Hepatocyte (in vitro differentiated cells): Measurements from ENCODE around the gene TRIM29. TPM values are rescaled to one million over a fixed set of nuclear protein-coding genes. Genes with fewer than 3 reads are reported as not detected.

ENCODE experiments used
- DNase-seq: peaks from one replicate; pipeline ENCODE4 v3.0.0-alpha.2; 2016; ENCODE audit warnings: low spot score
- H2AFZ ChIP-seq: fragments of 200-600 bp; sonication (generic); 2 replicates; pipeline ENCODE4 v1.6.0; 2016; ENCODE audit warnings: antibody characterized with exemption, mild to moderate bottlenecking
- H3K27ac ChIP-seq: fragments of 200-600 bp; sonication (generic); 2 replicates; pipeline ENCODE4 v1.5.1; 2016; ENCODE audit warnings: mild to moderate bottlenecking
- H3K27me3 ChIP-seq: fragments of 200-600 bp; sonication (generic); 2 replicates; pipeline ENCODE4 v1.6.1; 2016
- H3K36me3 ChIP-seq: fragments of 200-600 bp; sonication (generic); replicated peaks from 2 replicates; pipeline ENCODE4 v1.5.1; 2016; ENCODE audit warnings: low read depth; ENCODE audit not compliant: insufficient read depth
- H3K4me1 ChIP-seq: fragments of 200-600 bp; sonication (generic); 2 replicates; pipeline ENCODE4 v1.5.1; 2016; ENCODE audit warnings: mild to moderate bottlenecking, moderate library complexity; ENCODE audit not compliant: insufficient read depth
- H3K4me2 ChIP-seq: fragments of 200-600 bp; sonication (generic); 2 replicates; pipeline ENCODE4 v1.6.0; 2016
- H3K4me3 ChIP-seq: fragments of 200-600 bp; sonication (generic); 2 replicates; pipeline ENCODE4 v1.5.1; 2016; ENCODE audit warnings: mild to moderate bottlenecking
- H3K79me2 ChIP-seq: fragments of 200-600 bp; sonication (generic); 2 replicates; pipeline ENCODE4 v1.6.0; 2017; ENCODE audit warnings: mild to moderate bottlenecking
- H3K9me2 ChIP-seq: fragments of 200-600 bp; sonication (generic); replicated peaks from 2 replicates; pipeline ENCODE4 v1.6.0; 2017; ENCODE audit warnings: mild to moderate bottlenecking; ENCODE audit not compliant: insufficient read depth
- H3K9me3 ChIP-seq: fragments of 200-600 bp; sonication (generic); 2 replicates; pipeline ENCODE4 v1.5.1; 2016; ENCODE audit warnings: low read depth, mild to moderate bottlenecking
- H4K20me1 ChIP-seq: fragments of 200-600 bp; sonication (generic); 2 replicates; pipeline ENCODE4 v1.6.0; 2016; ENCODE audit warnings: mild to moderate bottlenecking; ENCODE audit not compliant: insufficient read depth, poor library complexity, severe bottlenecking
- CTCF ChIP-seq: fragments of 200-600 bp; sonication (generic); IDR thresholded peaks from 2 replicates; pipeline ENCODE4 v1.5.1; 2016; ENCODE audit warnings: antibody characterized with exemption, mild to moderate bottlenecking; ENCODE audit not compliant: poor library complexity
- EZH2 ChIP-seq: fragments of 200-600 bp; sonication (generic); IDR thresholded peaks from 2 replicates; pipeline ENCODE4 v1.6.1; 2016; ENCODE audit warnings: antibody characterized with exemption, mild to moderate bottlenecking, borderline replicate concordance
- EZH2phosphoT487 ChIP-seq: fragments of 200-600 bp; sonication (generic); IDR thresholded peaks from one replicate; pipeline ENCODE4 v1.6.1; 2018; ENCODE audit warnings: antibody characterized with exemption, mild to moderate bottlenecking, low read depth, moderate library complexity; ENCODE audit not compliant: unreplicated experiment, severe bottlenecking
- WGBS: methylation state at CpG from one replicate; pipeline ENCODE4 v1.1.6; 2016; ENCODE audit warnings: low lambda C conversion rate; ENCODE audit errors: missing lambda C conversion rate; 5-methylcytosine and 5-hydroxymethylcytosine counted together
- polyA plus RNA-seq: library from polyadenylated mRNA; unstranded; fragments of >200 nt; fragmentation: Nextera tagmentation; extraction: Ambion mirVana; gene quantifications from 2 replicates; pipeline ENCODE4 v1.2.1, GENCODE V29; 2016
- total RNA-seq: library from RNA; depleted of rRNA; stranded (reverse); fragments of >200 nt; gene quantifications from 2 replicates; pipeline ENCODE4 v1.2.3, GENCODE V29; 2014

Gene TRIM29
- total and polyA plus RNA-seq, 2 experiments from 2014 or later: 7.7 to 8.5 TPM

- DNase-seq: peak; percentile 65
- H3K79me2 ChIP-seq: no peaks in the 10 kb centered on the region
- peaks cover 23% of the 10 kb centered on the region for H3K4me1 ChIP-seq
- H4K20me1 ChIP-seq: no peaks in the 10 kb centered on the region
- no peak overlapping the region for H3K4me2 ChIP-seq
- H3K27me3 ChIP-seq: no peaks in the 10 kb centered on the region
- H3K9me2 ChIP-seq: no peaks in the 10 kb centered on the region
- 76% methylated on average over 5 of the region's 5 CpGs for WGBS
- no peaks in the 10 kb centered on the region for H3K36me3 ChIP-seq
- H3K9me3 ChIP-seq: no peaks in the 10 kb centered on the region
- H2AFZ ChIP-seq: no peak overlapping the region
- H3K4me3 ChIP-seq: no peak overlapping the region
- TF ChIP-seq CTCF: no peak
- no peak for TF ChIP-seq EZH2
- TF ChIP-seq EZH2phosphoT487: no peak
- H3K27ac ChIP-seq: no peak overlapping the region
Observed at GRCh38 chr11:120125024-120125423, 12.9 kb downstream of the TRIM29 start.

- WGBS: 92% methylated on average over 14 of the region's 14 CpGs
- no peak overlapping the region for H3K27ac ChIP-seq
- no peaks in the 10 kb centered on the region for H3K36me3 ChIP-seq
- H3K79me2 ChIP-seq: no peaks in the 10 kb centered on the region
- H3K27me3 ChIP-seq: no peaks in the 10 kb centered on the region
- H3K4me2 ChIP-seq: no peak overlapping the region
- H2AFZ ChIP-seq: no peak overlapping the region
- no peak overlapping the region for H3K4me3 ChIP-seq
- H4K20me1 ChIP-seq: no peaks in the 10 kb centered on the region
- DNase-seq: no peak
- TF ChIP-seq CTCF (no peak), EZH2 (no peak), EZH2phosphoT487 (no peak)
- no peaks in the 10 kb centered on the region for H3K9me3 ChIP-seq
- H3K4me1 ChIP-seq: peaks cover 21% of the 10 kb centered on the region
- H3K9me2 ChIP-seq: no peaks in the 10 kb centered on the region
Observed at GRCh38 chr11:120124355-120124754, 13.6 kb downstream of the TRIM29 start.

DNA sequence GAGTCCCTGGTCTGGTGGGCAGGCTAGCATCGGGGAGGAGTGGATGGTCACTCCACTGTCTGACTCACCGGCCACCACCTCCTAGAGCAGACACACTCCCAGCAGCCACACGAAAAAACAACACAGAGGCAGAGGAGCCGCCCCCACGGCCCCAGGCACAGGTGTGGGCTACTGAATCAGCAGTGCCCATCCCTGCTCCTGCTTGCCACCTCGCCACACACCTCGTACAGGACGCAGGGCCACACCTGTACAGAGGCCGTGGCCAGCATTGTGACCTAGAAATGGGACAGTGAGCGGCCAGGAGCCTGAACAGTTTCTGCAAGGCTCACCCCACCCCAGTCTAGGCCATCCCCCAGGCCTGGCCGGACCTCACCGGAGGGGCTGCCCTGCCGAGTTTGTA lies 14.0 kb downstream of the TRIM29 start:
- Histone ChIP-seq H3K9me2 (no peaks in the 10 kb centered on the region), H3K9me3 (no peaks in the 10 kb centered on the region), H3K36me3 (no peaks in the 10 kb centered on the region), H3K79me2 (no peaks in the 10 kb centered on the region), H3K4me1 (peaks cover 17% of the 10 kb centered on the region), H3K4me3 (no peak overlapping the region), H4K20me1 (no peaks in the 10 kb centered on the region), H3K27me3 (no peaks in the 10 kb centered on the region), H3K4me2 (no peak overlapping the region), H3K27ac (no peak overlapping the region), H2AFZ (no peak overlapping the region)
- 83% methylated on average over 13 of the region's 13 CpGs for whole genome bisulfite sequencing
- TF ChIP-seq CTCF (no peak), EZH2phosphoT487 (no peak), EZH2 (no peak)
- DNase-seq: no peak
